ENCODE measurements around the gene ACSF2.
A peak's percentile ranks its signal among the peaks of the same experiment; 100 is the strongest.

- TF ChIP-seq, protein P1, sequence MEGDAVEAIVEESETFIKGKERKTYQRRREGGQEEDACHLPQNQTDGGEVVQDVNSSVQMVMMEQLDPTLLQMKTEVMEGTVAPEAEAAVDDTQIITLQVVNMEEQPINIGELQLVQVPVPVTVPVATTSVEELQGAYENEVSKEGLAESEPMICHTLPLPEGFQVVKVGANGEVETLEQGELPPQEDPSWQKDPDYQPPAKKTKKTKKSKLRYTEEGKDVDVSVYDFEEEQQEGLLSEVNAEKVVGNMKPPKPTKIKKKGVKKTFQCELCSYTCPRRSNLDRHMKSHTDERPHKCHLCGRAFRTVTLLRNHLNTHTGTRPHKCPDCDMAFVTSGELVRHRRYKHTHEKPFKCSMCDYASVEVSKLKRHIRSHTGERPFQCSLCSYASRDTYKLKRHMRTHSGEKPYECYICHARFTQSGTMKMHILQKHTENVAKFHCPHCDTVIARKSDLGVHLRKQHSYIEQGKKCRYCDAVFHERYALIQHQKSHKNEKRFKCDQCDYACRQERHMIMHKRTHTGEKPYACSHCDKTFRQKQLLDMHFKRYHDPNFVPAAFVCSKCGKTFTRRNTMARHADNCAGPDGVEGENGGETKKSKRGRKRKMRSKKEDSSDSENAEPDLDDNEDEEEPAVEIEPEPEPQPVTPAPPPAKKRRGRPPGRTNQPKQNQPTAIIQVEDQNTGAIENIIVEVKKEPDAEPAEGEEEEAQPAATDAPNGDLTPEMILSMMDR (IDR thresholded peaks at IDR 0.05; ENCODE audit: insufficient read depth, low read length), result peak; percentile 76
- TF ChIP-seq REST (IDR thresholded peaks at IDR 0.05; ENCODE audit: insufficient replicate concordance, low read depth), result no peak
- no peak for TF ChIP-seq POLR2AphosphoS5 (IDR thresholded peaks at IDR 0.05; ENCODE audit: low read depth)
- TF ChIP-seq GABPA (IDR thresholded peaks at IDR 0.05; ENCODE audit: low read depth), result no peak
- no peak for TF ChIP-seq SPI1 (IDR thresholded peaks at IDR 0.05; ENCODE audit: borderline replicate concordance, low read depth)
Measured at GRCh38 chr17:50482516-50482915, 56.5 kb downstream of the ACSF2 start.
